ENCODE data around the gene BTG2. TPM values are rescaled to one million over a fixed set of nuclear protein-coding genes. Genes with fewer than 3 reads are reported as not detected.

Gene BTG2
- total RNA-seq, result 20.5 and 26.0 TPM in 2 replicates

DNA sequence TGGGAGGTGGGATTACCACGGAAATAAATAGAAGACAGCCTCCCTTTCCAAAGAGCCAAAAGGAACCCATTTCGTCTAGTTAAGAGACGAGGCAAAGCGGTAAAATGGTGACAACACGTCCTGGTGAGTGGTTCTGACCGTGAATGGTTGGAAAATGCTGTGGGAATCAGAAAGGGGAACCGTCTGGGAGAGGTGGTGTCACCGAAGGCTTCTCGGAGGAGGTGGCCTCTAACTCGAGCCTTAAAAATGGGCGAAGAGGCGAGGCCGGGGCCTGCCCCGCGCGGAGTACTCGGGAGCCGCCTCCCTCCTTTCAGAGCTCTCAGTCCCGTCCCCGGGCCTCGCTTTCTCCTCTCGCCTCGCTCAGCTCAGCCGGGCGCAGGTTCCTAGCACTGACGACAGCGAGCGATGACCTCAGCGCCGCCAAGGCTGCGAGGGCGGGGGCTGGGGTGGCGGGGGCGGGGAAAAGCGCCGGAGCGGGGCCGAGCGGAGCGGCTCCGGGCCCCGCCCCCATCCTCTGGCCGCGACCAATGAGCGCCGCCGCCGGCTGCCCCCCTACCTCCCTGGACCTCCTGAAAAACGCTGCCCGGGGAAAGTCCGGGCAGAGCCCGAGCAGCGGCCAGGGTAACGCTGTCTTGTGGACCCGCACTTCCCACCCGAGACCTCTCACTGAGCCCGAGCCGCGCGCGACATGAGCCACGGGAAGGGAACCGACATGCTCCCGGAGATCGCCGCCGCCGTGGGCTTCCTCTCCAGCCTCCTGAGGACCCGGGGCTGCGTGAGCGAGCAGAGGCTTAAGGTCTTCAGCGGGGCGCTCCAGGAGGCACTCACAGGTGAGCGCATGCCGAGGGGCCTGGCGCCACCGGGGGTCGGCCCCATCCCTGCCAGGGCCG lies at the start of gene BTG2:
Gene BTG2, plus strand, starts transcription at position 601 of the 890 bp plus-strand sequence. Its CDS starts 88 bp downstream, at position 689.

GRCh38 chr1:203351037-203351625 lies 45.8 kb downstream of the BTG2 start, which contains the start of gene FMOD:
Gene FMOD (minus strand): TSS chr1:203351122. CDS start chr1:203348270, 2,852 bp downstream.

Other genes starting within 250 kb of the BTG2 start
- gene MYOG, start 219.5 kb upstream of the BTG2 start, total RNA-seq, result not detected in 2 replicates
- gene ADORA1, start 177.8 kb upstream of the BTG2 start, total RNA-seq, result not detected in 2 replicates
- not detected in 2 replicates for gene MYBPH, start 129.7 kb upstream of the BTG2 start, total RNA-seq
- gene CHI3L1, start 118.8 kb upstream of the BTG2 start, total RNA-seq, result not detected in 2 replicates
- not detected in 2 replicates for gene CHIT1, start 75.8 kb upstream of the BTG2 start, total RNA-seq
- 0.84 and 0.87 TPM in 2 replicates for gene FMOD, start 45.6 kb downstream of the BTG2 start, total RNA-seq
- 0.07 TPM in 1 of 2 replicates, not detected in the other for gene PRELP, start 170.3 kb downstream of the BTG2 start, total RNA-seq
- gene OPTC, start 188.6 kb downstream of the BTG2 start, total RNA-seq, result not detected in 2 replicates